NCI-H2196 (cell line): ENCODE results near the gene ANKRD44.
"Not testable (repeated sequence)": the region's sequence is repeated elsewhere in the genome, so short reads cannot be mapped to it uniquely, and the experiment has no call there.

Experiments
- DNase-seq: peaks from one replicate; lab custom pipeline; 2025; ENCODE audit not compliant: unreplicated experiment; lab: John Stamatoyannopoulos, UW

The ANKRD44 gene

DNA sequence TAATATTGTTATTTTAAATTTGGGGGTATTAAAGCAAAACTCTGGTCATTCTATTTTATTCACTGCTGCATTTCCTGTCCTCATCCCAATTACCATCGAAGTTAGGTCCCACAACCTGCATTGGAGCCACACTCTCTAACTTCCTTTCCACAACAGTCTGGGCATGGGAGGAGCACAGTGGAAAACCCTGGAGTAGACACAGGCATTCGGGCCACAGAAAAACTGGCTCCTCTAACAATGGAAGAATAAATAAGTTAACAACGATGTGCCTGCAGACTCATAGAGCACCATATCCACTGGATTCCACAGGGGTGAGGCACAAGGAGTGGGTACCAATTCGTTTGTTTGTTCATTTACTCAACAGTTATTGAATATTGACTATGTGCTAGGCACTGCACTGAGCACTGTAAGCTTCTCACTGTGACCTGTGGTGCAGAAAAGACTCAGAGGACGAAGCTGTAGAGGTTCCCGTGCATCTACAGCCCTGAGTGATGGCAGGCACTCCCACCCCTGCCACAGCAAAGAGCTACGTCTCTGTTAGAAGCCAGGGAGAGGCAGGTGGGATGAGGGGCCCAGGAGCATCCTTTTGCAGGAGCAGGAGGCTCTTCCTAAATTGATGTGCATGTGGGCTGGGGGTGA is 229.9 kb downstream of the ANKRD44 start:
- no peak for DNase-seq

DNA sequence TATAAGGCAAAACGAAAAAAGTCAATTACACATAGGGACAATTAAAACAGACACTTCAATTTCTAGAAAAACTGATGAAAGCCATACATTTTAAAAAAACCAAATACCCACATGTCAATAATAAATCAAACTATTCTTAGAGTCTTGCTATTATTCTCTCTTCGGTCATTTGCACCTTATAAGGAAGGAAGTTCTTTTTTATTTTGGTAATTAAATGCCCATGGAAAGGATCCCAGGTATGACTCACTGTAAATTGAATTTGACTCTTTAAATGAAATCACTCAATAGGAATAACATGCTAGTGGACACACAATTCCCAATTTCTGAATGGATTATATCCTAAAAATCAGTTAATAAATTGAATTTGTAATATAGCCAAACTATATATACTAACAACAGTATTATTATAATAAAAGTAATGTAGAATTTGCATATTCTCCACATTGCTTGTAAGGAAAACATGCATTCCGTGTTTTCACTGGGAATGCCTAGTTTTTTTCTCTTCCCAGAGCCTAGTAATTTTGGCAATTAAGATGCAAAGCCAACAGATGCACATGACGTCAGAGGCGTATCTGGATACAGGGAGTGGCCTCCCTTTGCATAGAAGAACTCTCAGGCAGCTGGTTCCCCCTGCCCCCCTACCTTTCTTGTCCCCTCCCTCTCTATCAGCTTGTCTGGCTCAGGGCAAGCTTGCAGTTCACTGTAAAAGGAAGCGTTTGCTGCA is 230.6 kb downstream of the ANKRD44 start:
- peak; percentile 13 for DNase-seq

- DNase-seq, result no peak
Measured at GRCh38 chr2:197079414-197079813, 231.2 kb downstream of the ANKRD44 start.

- DNase-seq, result no peak
Measured at GRCh38 chr2:197078535-197078934, 232.0 kb downstream of the ANKRD44 start.

- DNase-seq, result no peak
Measured at GRCh38 chr2:197077336-197077735, 233.2 kb downstream of the ANKRD44 start.

DNA sequence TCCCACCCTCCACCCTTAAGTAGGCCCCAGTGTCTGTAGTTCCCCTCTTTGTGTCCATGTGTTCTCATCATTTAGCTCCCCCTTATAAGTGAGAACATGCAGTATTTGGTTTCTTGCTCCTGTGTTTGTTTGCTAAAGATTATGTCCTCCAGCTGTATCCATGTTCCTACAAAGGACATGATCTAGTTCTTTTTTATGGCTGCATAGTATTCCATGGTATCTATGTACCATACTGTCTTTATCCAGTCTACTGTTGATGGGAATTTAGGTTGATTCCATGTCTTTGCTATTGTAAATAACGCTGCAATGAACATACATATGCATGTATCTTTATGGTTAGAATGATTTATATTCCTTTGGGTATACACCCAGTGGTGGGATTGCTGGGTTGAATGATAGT is 233.9 kb downstream of the ANKRD44 start:
- no peak for DNase-seq

GRCh38 chr2:197075754-197076337 is 234.7 kb downstream of the ANKRD44 start:
- DNase-seq, result no peak

- DNase-seq, result no peak
Measured at GRCh38 chr2:197075281-197075680, 235.3 kb downstream of the ANKRD44 start.

DNA sequence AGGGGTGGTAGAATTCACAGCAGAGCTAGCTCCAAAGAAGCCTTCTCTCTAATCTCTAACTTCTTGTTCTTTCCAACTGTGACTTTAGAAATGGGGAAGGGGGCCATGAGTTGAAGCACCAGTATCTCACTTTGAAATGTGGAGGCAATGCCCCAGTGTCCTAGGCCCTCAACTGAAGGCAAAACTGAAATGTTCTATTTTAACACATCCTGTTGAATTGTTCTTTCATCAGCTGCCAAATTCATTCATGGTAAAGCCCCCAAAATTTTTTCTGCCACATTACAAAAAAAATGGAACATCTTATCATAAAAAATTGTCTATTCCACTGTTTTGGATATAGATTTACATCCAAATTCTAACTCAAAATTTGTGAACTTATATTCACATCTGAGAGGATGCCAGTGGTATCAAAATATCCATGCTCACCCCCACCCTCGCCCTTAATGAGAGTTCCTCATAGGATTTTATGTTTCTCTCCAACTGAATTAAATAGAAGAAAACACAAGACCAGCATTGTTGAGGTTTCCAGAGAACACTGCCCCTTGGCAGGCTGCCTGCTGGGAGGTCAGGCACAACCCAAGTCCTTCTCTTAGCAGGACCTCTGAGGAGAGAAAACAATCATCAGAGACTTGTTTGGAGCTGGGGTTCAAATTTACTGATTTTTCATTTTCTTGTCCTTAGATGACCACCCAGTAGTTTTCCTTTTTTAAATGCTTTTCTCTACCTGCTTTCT is 236.7 kb downstream of the ANKRD44 start:
- no peak for DNase-seq

DNA sequence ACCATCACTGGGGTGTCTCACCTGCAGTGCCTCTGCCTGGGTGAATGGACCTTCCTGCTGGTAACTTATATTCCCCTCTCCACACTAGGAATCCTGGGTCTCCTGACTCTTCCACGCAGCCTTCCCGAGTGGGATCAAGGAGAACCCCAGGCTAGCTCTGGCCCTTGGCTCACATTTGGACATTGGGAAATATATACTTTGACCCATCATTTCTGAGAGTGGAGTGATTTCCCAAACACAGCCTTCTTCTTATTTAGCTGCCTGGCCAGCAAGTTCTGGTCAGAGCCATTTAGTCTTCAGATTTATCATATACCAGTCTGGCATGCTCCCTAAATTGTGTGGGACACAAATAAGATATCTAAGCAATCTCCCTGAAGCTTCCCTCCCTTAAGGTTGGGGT is 237.3 kb downstream of the ANKRD44 start:
- no peak for DNase-seq

GRCh38 chr2:197072533-197072932 is 238.0 kb downstream of the ANKRD44 start:
- no peak for DNase-seq

DNA sequence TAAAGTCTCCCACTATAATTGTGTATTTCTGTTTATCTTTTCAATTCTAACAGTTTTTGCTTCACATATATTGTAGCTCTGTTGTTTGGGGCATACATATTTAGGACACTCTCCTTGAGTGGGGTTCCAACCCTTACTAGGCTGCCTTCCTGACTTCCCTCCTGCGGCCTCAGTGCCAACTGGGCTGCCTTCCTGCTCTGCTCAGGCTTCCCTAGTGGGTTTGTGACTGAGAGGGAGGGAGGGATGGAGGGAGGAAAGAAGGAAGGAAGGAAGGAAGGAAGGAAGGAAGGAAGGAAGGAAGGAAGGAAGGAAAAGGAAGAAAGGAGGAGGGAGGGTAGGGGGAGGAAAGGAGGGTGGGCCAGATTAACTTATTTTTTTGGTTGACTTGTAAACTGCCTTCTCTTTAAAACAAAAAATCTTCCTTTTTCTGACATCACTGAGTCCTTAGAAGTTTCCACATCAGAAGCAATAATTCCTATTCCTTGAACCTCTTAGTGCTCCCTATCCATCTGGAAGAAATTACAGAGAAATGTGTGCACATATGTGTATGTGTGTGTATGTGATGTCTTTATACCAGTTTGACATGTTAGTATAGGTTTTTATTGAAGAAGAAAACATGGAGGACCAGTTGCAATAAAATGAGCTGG is 238.7 kb downstream of the ANKRD44 start:
- no peak for DNase-seq

DNA sequence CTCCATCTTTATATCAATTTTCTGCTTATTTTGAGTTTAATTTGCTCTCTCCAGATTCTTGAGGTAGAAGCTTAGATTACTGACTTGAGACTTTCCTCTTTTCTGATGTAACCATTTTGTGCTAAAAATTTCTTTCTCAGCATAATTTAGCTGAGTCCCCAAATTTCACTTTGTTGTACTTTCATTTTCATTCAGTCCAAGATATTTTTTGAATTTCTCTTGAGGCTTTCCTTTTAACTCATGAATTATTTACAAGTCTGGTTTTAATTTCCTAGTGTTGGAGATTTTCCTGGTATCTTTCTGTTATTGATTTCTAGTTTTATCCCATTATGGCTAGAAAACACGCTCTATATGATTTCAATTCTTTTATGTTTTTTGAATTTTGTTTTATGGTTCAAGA is 239.4 kb downstream of the ANKRD44 start:
- DNase-seq, result no peak

DNA sequence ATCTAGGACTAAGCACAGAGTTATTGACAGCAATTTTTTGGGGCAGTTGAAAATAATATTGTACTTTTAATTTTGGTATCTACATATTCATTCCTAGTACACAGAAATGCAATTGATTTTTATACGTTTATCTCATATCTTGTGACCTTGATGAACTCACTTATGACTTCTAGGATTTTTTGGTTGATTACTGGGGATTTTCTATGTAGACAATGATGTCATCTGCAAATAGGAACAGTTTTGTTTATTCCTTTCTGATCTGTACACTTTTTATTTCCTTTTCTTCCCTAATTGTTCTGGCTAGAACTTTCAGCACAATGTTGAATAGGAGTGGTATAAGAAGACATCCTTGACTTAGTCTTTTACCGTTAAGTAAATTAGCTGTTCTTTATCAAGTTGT is 240.6 kb downstream of the ANKRD44 start:
- no peak for DNase-seq

GRCh38 chr2:197062574-197062973 is 248.0 kb downstream of the ANKRD44 start:
- DNase-seq, result not testable (repeated sequence)

GRCh38 chr2:197059477-197059876 is 251.1 kb downstream of the ANKRD44 start:
- no peak for DNase-seq

- DNase-seq, result no peak
Measured at GRCh38 chr2:197058777-197059300, 251.7 kb downstream of the ANKRD44 start.

- no peak for DNase-seq
Measured at GRCh38 chr2:197057959-197058358, 252.6 kb downstream of the ANKRD44 start.

DNA sequence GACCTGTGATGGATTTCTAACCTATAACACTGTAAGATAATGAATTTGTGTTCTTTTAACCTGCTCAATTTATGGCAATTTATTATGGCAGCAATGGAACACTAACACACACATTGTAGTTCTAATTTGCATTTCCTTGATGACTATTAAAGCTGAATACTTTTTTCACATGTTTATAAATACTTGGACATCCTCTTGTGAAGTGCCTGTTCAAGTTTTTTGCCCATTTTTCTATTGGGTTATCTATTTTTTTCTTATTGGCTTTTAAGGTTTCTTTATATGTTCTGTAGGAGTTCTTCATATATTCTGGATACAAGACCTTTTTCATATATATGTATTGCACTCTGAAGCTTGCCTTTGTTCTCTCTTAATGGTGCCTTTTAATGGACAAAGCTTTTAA is 255.5 kb downstream of the ANKRD44 start:
- DNase-seq, result no peak

DNA sequence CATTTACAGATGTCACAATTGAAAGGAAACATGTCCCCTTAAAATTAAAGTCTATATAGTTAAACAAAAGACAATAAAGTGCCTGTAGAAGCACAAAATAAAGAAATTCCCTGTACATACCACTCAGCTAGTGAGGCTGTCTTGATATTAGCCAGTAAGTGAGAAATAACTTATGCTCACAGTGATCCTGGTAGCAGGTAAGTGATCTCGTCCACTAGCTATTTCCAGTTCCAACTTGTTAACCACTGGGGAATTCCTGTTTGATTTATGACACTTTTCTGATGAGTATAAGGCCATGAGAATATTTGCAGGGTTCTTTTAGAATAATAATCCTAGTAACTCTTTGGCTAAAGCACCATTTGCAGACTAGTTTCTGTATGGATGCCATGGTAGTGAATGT is 256.1 kb downstream of the ANKRD44 start:
- DNase-seq, result no peak

DNA sequence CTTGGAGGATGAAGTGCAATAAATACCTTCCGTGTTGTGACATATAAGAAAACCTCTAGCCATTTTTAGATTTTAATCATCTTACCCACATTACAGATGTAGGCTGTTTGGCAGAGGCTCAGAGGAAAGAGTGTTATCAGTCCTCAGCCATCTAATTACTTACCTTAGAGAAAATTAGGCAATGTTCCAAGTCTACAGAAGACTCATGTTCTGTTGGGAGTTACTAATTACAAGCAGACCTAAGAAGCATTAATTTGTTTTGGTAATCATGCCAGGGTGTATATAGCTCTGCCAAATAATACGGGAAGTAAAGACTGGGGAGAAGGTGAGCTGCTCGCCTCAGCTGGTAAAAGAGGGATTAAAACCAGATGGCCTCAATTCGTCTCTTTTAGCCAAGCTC is 258.2 kb downstream of the ANKRD44 start:
- peak; percentile 32 for DNase-seq
